ENCODE data around the gene OR2A5.

DNA sequence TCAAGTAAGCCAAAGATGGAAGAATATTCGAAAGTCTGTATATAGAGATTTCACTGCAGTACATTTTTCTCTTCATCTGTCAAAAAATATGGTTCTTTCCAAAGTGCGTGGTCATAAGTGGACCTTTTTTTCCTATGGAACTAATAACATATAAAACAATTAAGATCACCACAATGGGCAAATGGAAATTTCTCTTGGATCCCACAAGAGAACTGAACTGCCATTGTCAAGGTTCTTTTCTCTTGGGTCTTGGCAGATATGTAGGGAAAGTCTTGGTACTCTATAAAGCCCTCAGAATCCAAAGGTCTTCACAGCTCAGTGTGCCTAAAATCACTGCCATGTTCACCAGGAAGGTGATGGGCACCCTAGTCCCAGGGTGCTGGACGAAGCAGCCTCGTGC, 48.7 kb upstream of the OR2A5 start, which contains the start of gene OR6B1:
- TF ChIP-seq, protein P1, sequence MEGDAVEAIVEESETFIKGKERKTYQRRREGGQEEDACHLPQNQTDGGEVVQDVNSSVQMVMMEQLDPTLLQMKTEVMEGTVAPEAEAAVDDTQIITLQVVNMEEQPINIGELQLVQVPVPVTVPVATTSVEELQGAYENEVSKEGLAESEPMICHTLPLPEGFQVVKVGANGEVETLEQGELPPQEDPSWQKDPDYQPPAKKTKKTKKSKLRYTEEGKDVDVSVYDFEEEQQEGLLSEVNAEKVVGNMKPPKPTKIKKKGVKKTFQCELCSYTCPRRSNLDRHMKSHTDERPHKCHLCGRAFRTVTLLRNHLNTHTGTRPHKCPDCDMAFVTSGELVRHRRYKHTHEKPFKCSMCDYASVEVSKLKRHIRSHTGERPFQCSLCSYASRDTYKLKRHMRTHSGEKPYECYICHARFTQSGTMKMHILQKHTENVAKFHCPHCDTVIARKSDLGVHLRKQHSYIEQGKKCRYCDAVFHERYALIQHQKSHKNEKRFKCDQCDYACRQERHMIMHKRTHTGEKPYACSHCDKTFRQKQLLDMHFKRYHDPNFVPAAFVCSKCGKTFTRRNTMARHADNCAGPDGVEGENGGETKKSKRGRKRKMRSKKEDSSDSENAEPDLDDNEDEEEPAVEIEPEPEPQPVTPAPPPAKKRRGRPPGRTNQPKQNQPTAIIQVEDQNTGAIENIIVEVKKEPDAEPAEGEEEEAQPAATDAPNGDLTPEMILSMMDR (IDR thresholded peaks at IDR 0.05) = no peak
- TF ChIP-seq EZH2 (IDR thresholded peaks at IDR 0.05; ENCODE audit: borderline replicate concordance, insufficient read depth, low read depth, low read length, poor library complexity, severe bottlenecking) = no peak
